GM21447 (cell line): ENCODE data around the gene MACROD2.
"Not testable (repeated sequence)": the region's sequence is repeated elsewhere in the genome, so short reads cannot be mapped to it uniquely, and the experiment has no call there.

ENCODE experiments used
- ATAC-seq: cut with Tn5 transposase; IDR thresholded peaks from one replicate; pipeline ENCODE4 v1.9.1; 2021; ENCODE audit not compliant: unreplicated experiment

MACROD2 gene

GRCh38 chr20:14245368-14245970, 250.2 kb downstream of the MACROD2 start:
- no peak for ATAC-seq

- ATAC-seq: no peak
Observed at GRCh38 chr20:14259689-14260088, 264.4 kb downstream of the MACROD2 start.

DNA sequence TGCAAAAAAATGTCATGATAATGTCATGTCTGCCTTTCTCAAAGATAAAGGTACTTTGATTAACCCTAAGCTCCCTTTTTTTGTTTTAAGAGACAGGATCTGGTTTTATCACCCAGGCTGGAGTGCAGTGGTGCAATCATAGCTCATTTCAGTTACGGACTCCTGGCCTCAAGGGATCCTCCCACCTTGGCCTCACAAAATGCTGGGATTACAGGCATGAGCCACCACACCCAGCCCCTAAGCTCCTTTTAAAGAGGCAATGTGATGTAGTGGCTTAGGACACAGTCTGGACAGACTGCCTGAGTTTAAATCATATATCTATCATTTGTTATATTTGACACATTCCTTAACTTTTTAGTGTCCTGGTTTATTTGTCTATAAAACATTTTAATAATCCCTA, 265.1 kb downstream of the MACROD2 start:
- ATAC-seq: no peak

DNA sequence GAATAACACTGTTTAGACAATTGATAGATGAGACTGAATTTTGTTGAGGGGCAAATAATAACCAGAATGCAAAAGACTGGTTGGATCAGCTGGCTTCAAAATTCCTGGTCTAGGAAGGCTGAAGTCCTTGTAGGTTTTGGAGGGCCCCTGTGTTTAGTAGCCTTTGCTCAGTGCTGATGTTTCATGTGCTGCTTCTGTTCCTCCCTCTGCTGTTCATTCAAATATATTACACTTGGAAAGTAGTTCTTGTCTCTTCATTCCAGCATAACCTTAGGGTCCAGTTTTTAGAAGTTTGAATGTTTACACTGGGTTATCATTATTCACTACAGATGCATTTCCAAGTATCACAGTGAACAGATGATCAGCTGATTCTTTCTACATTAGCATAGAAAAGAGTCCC, 269.6 kb downstream of the MACROD2 start:
- no peak for ATAC-seq

GRCh38 chr20:14266246-14266645, 270.9 kb downstream of the MACROD2 start:
- no peak for ATAC-seq

DNA sequence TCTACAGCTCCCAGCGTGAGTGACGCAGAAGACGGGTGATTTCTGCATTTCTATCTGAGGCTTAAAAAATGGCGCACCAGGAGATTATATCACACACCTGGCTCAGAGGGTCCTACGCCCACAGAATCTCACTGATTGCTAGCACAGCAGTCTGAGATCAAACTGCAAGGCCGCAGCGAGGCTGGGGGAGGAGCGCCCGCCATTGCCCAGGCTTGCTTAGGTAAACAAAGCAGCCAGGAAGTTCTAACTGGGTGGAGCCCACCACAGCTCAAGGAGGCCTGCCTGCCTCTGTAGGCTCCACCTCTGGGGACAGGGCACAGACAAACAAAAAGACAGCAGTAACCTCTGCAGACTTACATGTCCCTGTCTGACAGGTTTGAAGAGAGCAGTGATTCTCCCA, 275.4 kb downstream of the MACROD2 start:
- ATAC-seq: not testable (repeated sequence)

GRCh38 chr20:14282140-14282539, 286.8 kb downstream of the MACROD2 start:
- ATAC-seq: no peak

GRCh38 chr20:14284443-14284842, 289.1 kb downstream of the MACROD2 start:
- ATAC-seq: no peak

DNA sequence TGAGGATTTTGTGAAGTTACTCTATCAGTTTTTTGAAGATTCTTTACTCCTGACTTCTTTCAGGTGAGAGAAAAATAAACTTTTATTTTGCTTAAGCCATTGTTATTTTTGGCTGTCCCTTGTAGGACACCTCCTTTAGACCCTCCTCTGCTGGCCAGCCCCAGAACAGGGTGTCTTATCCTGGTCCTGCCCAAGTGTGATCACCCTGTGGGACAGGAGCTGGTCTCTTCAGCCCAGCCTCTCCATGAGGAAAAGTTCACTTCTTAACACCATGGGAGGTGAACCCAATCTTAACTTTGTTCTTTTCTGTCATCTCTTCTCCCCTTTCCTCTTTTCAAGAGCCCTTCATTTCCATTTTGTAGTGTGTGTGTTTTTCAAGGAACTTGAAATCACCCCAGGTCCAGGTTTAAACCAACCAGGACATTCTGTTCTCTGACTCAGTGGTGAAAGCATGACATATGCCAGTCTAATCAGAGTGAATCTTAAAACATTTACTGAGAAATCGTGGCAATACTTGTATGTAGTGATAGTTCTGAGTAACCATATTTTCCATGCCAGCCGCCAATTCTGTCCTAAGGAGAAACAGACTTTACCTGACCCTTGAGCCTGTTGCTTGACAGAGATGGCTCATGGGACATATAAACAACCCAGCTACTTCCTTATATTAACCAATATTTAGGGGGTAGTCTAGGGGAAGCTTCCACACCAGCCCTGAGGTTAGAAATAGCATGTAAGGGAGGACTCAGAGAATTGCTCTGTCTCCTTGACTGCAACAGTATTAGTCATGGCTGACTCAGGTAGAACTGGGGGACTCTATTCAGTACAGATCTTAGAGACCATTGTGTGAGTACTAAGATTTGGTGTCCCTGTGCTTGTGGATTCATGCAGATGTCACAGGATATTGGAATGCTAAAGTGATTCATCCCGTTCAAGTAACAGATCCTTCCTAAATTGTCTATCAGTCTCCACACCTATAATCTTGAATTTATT, 293.3 kb downstream of the MACROD2 start:
- no peak for ATAC-seq

DNA sequence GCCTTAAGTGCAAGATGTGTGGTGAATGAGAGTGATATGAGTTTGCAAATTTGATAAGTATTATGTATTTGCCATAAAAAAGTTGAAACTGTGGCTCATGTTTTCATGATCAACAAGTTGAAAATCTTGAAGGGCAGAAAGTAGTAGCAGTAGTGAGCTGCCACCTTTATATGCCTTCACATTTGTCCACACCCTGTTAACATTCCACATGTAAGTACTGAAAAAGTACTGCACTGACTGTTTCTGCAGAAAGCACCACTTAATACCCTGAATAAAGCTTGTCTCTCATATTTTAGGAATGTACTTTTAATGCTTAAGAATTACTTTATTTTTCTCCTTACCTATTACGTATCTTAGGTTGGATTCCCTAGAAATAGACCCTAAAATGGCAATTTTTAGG, 296.2 kb downstream of the MACROD2 start:
- ATAC-seq: no peak

DNA sequence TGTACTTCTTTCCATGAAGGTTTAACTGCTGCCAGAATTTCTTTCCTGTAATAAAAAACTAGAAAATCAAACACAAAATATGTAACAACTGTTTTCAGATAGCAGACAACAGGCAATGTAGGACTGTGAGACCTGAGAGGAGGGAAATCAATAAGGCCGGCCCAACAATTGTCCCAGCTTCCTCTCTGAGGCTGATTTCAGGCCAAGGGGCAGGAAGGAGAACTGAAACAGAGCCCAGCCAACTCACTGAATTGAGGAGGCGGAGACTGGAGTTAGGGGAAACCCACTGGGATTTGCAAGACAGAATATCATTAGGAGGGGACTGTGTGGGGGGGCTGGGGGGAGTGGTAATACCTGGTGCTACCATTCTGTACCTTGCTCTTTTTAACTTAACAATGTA, 299.9 kb downstream of the MACROD2 start:
- no peak for ATAC-seq

GRCh38 chr20:14295770-14296309, 300.5 kb downstream of the MACROD2 start:
- ATAC-seq: no peak

DNA sequence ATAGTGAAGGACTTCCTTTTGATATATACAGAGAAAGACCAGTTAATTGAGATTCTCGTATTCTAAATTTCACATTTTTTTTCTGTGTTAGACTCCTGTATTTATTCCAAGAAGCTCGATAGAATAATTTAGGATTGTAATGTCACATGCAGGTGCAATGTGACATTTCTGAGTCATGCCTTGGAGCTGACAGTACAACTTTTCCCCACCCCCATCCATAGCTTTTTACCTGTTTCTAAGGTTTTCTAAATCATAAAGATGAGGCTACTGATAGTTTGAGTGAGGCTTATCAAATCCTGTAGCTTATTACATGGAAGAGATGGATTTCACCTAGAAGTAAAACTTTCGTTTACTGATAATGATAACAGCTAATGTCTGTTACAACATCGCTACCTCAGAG, 304.5 kb downstream of the MACROD2 start:
- ATAC-seq: no peak

GRCh38 chr20:14303106-14303505, 307.8 kb downstream of the MACROD2 start:
- ATAC-seq: no peak

- no peak for ATAC-seq
Observed at GRCh38 chr20:14303651-14304050, 308.3 kb downstream of the MACROD2 start.

- ATAC-seq: no peak
Observed at GRCh38 chr20:14304472-14304871, 309.2 kb downstream of the MACROD2 start.

DNA sequence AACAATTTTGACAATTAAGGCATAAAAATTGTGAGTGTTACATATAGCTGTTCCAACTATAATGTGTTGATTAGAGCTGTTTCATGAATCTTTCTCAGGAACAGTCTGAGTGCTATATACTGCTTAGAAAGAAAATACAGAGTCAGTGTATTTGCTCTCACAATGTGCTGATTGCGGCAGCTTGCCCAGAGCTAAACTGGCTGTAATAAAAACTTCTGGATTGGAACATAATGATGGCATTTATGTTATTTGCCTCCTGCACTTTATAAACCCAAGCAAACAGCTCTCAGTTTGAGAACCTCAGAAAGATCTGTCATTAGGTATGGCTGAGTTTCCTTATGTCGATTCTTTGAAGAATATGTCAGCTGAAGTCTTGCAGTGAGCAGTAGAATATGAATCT, 312.6 kb downstream of the MACROD2 start:
- ATAC-seq: no peak

DNA sequence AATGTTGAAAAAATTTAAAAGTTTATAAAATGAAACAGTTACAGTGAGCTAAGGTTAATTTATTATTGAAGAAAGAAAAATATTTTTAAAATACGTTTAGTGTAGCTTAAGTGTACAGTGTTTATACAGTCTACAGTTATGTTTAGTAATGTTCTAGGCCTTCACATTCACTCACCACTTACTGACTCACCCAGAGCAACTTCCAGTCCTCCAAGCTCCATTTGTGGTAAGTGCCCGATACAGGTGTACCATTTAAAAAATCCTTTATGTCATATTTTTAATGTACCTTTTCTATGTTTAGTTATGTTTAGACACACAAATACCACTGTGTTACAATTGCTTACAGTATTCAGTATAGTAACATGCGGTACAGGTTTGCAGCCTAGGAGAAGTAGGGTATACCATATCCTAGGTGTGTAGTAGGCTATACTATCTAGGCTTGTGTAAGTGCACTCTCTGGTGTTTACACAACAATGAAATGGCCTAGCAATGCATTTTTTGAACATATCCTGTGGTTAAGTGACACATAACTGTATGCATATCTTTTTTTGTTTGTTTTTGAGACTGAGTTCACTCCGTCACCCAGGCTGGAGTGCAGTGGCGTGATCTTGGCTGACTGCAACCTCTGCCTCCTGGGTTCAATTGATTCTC, 315.8 kb downstream of the MACROD2 start:
- no peak for ATAC-seq

DNA sequence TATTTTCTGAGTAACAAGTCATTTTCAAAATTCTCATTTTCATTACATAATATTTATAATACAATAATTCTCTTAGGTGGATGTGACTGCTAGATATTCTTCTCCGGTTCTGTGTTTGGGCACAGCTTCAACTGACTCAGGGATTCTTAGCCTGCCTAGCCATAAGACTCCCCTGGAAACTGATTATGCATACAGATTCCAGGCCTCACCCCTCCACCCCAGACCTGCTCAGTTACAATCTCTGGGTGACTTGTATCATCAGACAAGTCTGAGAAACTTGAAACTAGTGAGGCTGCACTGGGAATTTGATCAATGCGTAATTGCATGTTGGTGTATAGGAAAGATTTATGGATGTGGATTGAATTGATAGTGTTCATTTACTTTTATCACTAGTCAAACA, 316.7 kb downstream of the MACROD2 start:
- ATAC-seq: no peak

DNA sequence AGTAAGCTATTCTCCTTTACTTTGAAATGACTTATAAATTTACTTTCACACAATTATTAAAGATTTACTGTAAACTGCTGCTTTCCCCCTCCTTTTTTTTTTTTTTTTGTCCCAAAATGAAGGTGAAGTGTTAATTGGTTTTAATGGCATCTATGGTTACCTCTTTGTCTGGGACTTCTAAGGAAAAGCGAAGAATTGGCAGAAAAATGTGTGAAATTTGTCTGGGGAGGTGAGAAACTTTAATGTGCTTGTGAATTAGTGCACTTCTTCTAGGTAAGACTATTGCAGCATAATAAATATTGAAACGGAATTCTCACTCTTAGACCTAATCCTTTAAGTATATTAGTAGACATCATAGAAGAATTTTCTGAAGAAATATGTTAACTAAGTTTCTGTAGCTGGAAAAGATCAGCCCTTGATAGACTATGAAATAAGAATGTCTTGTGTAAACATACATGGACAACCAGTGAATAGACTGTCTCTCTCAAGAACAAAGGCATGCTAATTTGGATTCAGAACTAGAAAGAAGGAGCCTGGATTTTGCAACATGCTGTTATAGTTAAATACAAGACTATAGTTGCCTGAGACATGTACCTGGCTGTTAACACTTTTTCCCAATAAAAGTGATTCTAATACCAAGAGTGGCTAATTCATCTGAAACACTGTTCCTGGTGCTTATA, 318.2 kb downstream of the MACROD2 start:
- no peak for ATAC-seq

GRCh38 chr20:14319704-14320103, 324.4 kb downstream of the MACROD2 start:
- ATAC-seq: no peak
